ENCODE results near the gene ZBTB22. TPM values are rescaled to one million over a fixed set of nuclear protein-coding genes. Genes with fewer than 3 reads are reported as not detected.

ZBTB22 gene
- total RNA-seq, 1 donor from 2014 or later, result 16.4 TPM

GRCh38 chr6:33329058-33329457, 11.5 kb upstream of the ZBTB22 start:
- no peak for DNase-seq (ENCODE audit: low read depth, low spot score)

DNA sequence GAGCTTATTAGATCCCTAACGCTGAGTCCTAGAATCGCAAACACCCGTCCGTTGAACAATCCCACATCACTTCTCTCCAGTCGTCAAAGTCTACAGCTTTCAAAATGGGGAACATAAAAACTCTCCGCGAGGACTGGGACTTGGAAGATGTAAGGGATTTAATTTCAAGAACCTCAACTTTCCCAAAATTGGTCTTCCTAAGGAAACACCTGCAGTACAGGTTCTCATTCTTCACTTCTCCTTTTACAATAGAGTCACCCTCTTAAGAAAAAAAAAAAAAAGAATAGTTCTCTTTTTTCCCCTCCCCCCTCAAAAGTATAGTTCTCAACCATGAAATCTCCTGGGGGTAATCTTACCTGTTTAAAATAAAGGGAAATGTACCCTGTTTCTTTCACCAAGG, 6.6 kb upstream of the ZBTB22 start:
- DNase-seq (ENCODE audit: low read depth, low spot score), result no peak

- no peak for DNase-seq (ENCODE audit: low read depth, low spot score)
Measured at GRCh38 chr6:33323623-33323948, 6.0 kb upstream of the ZBTB22 start.

GRCh38 chr6:33321227-33321626, 3.7 kb upstream of the ZBTB22 start:
- no peak for DNase-seq (ENCODE audit: low read depth, low spot score)

- DNase-seq (ENCODE audit: low read depth, low spot score), result no peak
Measured at GRCh38 chr6:33320315-33321181, 3.0 kb upstream of the ZBTB22 start.

- no peak for DNase-seq (ENCODE audit: low read depth, low spot score)
Measured at GRCh38 chr6:33319939-33320314, 2.4 kb upstream of the ZBTB22 start.

GRCh38 chr6:33318426-33319073, 1.0 kb upstream of the ZBTB22 start:
- DNase-seq (ENCODE audit: low read depth, low spot score), result no peak

DNA sequence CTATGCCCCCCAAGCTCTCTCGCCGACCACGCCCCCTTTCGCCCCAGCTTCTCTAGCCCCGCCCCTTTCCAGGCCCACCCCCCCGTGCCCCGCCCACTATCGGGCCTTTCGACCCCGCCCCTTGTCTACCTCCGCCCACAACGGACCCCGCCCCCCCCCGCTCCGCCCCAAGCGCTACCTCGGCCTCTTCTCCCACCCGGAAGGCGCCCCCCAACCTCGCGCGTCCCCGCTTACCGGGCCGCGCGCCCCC, 200 bp downstream of the ZBTB22 start:
- no peak for DNase-seq (ENCODE audit: low read depth, low spot score)

GRCh38 chr6:33316603-33317418, 733 bp downstream of the ZBTB22 start:
- no peak for DNase-seq (ENCODE audit: low read depth, low spot score)

DNA sequence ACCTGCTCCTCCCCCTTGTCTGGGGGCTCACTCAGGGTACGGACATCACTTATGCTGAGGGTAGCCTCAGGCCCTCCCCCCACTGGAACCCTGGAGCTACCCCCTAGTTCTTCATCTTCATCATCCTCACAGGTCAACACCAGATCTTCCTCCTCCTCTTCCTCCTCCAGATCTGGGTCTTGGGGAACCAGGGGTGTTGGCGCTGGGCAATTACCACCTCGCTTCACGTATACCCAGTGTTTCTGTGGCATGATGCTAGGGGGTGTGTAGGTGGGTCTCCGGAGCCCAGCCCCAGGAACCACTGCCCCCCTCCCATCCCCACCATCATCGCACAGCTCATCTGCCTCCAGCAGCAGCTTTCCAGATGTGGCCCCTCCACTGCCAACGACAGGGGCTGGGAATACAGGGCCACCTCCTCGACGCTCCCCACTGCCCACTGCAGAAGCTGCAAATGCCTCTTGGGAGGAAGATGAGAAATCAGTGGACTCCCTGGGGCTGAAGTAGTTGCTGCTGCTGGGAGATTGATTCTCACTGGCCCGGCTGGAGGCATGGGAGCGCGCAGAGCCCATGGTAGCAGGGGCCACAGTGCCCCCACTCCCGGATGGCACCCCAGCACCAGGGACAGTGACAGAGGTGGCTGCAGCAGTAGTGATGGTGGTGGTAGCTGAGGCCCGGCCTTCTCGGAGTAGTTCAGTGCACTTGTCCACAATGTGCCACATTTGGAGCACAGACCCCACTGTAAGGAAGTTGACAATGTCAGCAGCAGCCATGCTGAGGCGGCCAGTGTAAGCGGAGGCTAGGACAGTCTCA, 1.5 kb downstream of the ZBTB22 start:
- no peak for DNase-seq (ENCODE audit: low read depth, low spot score)

GRCh38 chr6:33314943-33315792, 2.4 kb downstream of the ZBTB22 start:
- no peak for DNase-seq (ENCODE audit: low read depth, low spot score)

GRCh38 chr6:33314515-33314942, 3.0 kb downstream of the ZBTB22 start:
- DNase-seq (ENCODE audit: low read depth, low spot score), result no peak

GRCh38 chr6:33313709-33314514, 3.6 kb downstream of the ZBTB22 start, which contains the start of gene TAPBP:
Gene TAPBP (minus strand): TSS chr6:33314078. CDS start chr6:33314041, 37 bp downstream.
- no peak for DNase-seq (ENCODE audit: low read depth, low spot score)

DNA sequence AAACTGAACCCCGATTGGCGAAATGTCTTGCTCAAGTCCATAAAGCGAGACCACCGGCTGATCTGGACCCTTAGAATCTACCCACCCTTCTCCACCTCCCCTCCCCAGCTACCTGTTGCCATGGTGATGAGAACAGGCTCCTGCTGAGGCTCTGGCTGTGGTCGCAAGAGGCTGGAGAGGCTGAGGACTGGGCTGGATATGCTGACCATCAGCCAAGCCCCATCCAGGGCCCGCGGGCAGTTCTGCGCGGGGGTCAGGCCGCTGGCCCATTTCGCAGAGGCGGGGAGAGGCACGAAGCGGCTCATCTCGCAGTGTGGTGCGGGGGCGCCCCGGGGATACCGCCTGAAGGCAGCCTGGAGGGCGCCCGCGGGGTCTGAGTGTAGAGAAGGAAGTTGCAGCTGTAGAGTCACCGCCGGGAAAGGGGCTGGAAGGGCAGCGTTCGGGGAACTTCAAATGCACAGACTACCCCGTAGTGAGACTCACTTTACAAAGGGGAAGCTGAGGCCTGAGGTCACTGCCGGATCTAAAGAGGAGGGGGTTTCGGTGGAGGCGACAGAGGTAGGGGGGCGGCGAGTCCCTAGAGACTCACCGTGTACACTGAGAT, 4.3 kb downstream of the ZBTB22 start:
- no peak for DNase-seq (ENCODE audit: low read depth, low spot score)

DNA sequence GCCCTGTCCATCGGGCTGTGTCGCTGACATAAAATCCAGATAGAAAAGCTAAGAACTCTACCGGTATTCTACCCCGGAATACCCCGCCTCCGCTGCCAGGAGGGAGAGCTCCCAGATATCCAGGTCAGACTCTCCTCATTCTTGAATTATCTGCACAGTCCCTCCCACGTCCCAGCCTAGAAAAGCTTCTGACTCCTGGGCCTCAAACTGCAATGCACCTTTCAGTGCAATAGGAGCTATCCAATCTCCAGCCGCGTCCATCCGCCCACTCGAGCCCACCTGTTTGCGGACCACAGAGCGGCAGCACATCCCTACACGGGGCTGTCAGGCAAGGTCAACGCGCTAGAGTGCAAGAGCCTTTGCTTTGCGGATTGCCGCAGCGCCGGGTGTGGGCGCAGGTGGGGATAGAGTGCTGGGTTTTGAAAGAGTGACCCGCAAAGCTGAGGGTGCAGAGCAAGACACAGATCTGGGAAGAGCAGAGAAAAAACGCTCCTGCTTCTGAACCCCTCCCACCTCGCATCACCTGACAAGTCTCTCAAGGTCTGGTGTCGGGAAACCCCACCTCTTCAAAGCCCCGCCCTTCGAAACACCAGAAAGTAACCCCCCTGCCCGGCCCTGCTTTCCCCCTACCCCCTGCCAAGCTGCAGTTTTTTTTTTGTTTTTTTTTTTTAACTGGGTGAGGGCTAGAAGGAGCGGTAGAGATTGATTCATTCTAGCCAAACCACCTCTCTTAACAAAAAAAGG, 5.0 kb downstream of the ZBTB22 start:
- DNase-seq (ENCODE audit: low read depth, low spot score), result no peak

- no peak for DNase-seq (ENCODE audit: low read depth, low spot score)
Measured at GRCh38 chr6:33306356-33306755, 11.2 kb downstream of the ZBTB22 start.

DNA sequence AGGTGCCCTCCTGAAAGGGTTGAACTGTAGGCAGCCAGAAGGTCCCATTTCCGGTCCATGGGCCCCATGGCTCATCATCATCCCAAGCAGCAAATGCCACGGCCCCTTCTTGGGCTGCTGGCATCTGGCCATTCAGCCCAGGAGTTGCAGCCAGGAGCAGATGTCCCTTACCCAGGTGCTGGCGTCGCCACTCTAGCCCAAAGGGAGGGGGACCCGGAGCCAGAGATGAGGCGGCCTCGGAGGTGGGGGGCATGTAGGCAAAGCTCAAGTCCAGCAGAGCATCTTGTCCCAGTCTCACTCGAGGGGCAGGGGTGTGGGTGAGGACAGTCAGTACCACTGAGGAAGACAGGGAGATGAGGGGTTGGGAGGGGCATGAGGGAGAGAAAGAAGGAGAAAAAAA, 12.5 kb downstream of the ZBTB22 start:
- DNase-seq (ENCODE audit: low read depth, low spot score), result no peak

DNA sequence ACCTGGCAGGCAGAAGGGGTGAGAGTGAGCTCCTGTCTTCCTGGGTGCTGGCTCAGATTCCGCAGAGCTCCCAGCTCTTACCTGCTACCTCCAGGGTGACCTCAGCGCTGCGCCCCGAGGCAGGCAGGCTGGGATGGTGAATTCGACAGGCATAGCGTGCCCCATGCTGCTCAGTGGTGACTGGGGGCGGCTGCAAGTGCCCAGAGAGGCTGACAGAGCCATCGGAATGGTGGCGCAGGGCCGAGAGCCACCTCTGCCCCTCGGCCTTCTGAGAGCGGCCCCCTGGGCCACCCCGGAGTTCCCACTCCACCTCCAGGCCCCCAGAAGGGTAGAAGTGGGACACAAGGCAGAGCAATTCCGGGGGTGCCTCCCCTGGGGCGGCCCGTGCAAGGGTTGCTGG, 13.3 kb downstream of the ZBTB22 start:
- DNase-seq (ENCODE audit: low read depth, low spot score), result no peak

GRCh38 chr6:33301877-33302276, 15.7 kb downstream of the ZBTB22 start:
- DNase-seq (ENCODE audit: low read depth, low spot score), result no peak

Measured in pulmonary artery endothelial cell (primary cell).